ENCODE results near the gene TBX5.

TBX5 gene

DNA sequence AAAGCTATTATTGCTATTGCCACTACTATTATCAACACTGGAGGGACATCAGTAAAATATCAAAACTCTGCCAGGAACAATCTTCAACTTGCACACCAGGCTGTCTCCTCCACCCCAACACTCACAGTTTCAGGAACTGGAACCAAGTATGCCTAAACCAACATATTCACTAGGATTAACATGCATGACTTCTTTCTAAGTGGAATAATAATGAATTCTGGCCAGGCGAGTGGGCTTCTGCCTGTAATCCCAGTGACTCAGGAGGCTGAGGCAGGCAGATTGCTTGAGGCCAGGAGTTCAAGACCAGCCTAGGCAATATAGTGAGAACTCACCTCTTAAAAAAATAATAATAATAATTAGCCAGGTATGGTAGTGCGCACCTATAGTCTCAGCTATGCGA, 58.1 kb downstream of the TBX5 start:
- H3K27me3 Mint-ChIP-seq (ENCODE audit: low read depth, poor library complexity) = peaks cover 71% of the 10 kb centered on the region
- H3K4me3 Mint-ChIP-seq = no peak overlapping the region
- TF ChIP-seq, protein P1, sequence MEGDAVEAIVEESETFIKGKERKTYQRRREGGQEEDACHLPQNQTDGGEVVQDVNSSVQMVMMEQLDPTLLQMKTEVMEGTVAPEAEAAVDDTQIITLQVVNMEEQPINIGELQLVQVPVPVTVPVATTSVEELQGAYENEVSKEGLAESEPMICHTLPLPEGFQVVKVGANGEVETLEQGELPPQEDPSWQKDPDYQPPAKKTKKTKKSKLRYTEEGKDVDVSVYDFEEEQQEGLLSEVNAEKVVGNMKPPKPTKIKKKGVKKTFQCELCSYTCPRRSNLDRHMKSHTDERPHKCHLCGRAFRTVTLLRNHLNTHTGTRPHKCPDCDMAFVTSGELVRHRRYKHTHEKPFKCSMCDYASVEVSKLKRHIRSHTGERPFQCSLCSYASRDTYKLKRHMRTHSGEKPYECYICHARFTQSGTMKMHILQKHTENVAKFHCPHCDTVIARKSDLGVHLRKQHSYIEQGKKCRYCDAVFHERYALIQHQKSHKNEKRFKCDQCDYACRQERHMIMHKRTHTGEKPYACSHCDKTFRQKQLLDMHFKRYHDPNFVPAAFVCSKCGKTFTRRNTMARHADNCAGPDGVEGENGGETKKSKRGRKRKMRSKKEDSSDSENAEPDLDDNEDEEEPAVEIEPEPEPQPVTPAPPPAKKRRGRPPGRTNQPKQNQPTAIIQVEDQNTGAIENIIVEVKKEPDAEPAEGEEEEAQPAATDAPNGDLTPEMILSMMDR (IDR thresholded peaks at IDR 0.05) = no peak
- no peaks in the 10 kb centered on the region for H3K4me1 Mint-ChIP-seq
- no peak for DNase-seq
- H3K36me3 Mint-ChIP-seq (ENCODE audit: low read depth) = no peaks in the 10 kb centered on the region
- no peaks in the 10 kb centered on the region for H3K9me3 Mint-ChIP-seq
- no peak overlapping the region for H3K27ac Mint-ChIP-seq

DNA sequence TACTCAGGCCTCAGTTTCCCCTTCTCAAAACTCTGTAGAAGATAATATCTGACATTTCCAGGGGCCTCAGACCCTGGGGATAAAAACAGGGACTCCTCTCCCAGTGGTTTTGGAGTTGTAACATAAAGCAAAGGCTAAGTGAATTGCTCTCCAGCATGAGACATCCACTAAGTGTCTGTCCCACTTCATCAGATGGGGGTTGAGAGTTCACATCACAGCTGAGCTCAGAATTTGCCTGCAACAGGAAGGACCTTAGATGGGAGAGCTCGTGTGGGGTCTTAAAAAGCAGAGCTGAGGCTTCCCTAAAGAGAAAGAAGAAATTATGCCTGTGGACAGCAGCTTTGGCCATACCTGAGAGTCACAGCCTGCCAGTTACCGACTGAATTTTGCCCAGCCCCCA, 61.1 kb downstream of the TBX5 start:
- Mint-ChIP-seq H3K36me3 (ENCODE audit: low read depth) (no peaks in the 10 kb centered on the region), H3K27me3 (ENCODE audit: low read depth, poor library complexity) (peaks cover 82% of the 10 kb centered on the region), H3K4me3 (no peak overlapping the region)

DNA sequence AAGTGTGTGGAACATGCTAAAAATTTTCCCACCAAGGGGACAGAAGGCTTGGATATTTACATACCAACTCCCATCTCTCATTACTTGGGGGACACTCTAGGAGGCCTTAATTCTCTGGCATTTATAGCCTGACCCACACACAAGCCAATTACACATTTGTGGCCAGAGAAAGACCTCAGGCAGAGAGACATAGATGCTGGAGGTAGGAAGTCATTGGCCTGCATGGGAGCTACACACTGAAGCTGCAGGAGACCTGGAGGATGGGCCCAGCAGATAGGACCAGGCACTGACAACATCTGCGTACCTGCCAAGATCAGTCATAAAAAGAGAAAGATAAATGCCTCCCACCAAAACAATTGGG, 61.7 kb downstream of the TBX5 start:
- Mint-ChIP-seq H3K4me3 (no peak overlapping the region), H3K27ac (no peak overlapping the region), H3K4me1 (no peaks in the 10 kb centered on the region), H3K9me3 (peaks cover 5% of the 10 kb centered on the region), H3K27me3 (ENCODE audit: low read depth, poor library complexity) (peaks cover 82% of the 10 kb centered on the region), H3K36me3 (ENCODE audit: low read depth) (no peaks in the 10 kb centered on the region)
- DNase-seq = no peak
- TF ChIP-seq, protein P1 (IDR thresholded peaks at IDR 0.05) = no peak

More for the DNA sequence above, 61.1 kb downstream of the TBX5 start:
- TF ChIP-seq, protein P1 (IDR thresholded peaks at IDR 0.05) = no peak
- DNase-seq = no peak
- Mint-ChIP-seq H3K4me1 (no peaks in the 10 kb centered on the region), H3K9me3 (peaks cover 5% of the 10 kb centered on the region), H3K27ac (no peak overlapping the region)

DNA sequence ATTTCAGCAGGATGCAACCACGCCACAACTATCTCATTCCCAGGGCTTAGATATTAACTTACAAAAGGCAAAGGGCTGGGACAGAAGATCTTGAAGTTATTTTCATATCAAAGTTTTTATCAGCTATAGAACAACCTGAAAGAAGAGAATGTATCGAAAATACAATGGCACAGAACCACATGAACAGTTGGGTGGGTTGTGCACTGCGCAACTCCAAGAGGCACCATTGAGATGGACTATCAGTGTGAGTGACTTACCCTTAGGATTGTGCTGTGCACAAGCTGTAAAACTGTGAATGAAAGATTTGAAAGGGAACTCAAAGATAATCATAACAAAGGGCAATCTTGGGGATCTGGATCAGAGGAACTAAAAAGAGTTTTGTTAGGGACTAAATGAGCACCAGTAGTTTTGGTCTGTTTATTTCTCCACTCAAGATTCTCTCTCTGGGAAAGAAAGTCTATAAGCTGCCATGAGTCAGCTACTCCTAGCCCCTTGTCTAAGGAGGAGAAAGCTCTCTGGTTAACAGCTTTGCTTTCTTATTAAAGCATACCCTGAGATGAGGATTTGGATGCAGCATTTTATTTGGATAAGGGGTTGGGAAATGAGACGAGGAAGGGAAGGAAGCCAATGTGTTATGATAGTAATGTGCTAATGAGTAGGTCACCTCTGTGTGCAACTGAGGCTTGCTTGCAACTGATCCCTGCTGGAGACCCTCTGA, 62.2 kb downstream of the TBX5 start:
- Mint-ChIP-seq H3K27ac (no peak overlapping the region), H3K9me3 (peaks cover 5% of the 10 kb centered on the region), H3K36me3 (ENCODE audit: low read depth) (no peaks in the 10 kb centered on the region), H3K4me3 (no peak overlapping the region), H3K27me3 (ENCODE audit: low read depth, poor library complexity) (peaks cover 82% of the 10 kb centered on the region), H3K4me1 (no peaks in the 10 kb centered on the region)
- DNase-seq = no peak
- TF ChIP-seq, protein P1 (IDR thresholded peaks at IDR 0.05) = no peak

DNA sequence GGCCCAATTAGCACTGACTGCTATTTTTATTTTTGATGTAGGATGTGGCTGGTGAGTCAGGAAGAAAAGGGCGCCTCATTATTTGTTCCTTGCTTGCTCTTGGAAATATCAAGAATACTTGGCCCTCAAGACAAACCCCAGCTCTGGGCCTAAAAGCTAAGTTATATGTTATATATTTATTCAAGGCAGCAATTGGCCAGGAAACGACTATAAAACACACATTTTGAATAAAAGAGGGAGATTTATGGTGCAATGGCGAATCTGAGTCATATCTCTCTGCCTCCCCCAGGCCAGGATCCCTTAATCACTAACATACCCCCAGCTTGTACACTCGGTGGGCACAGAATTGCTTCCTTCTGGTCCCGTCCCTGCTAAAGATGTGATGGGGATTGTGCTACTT, 63.3 kb downstream of the TBX5 start:
- no peaks in the 10 kb centered on the region for H3K4me1 Mint-ChIP-seq
- DNase-seq = no peak
- no peaks in the 10 kb centered on the region for H3K36me3 Mint-ChIP-seq (ENCODE audit: low read depth)
- H3K27me3 Mint-ChIP-seq (ENCODE audit: low read depth, poor library complexity) = peaks cover 86% of the 10 kb centered on the region
- H3K9me3 Mint-ChIP-seq = peaks cover 12% of the 10 kb centered on the region
- no peak overlapping the region for H3K27ac Mint-ChIP-seq
- TF ChIP-seq, protein P1 (IDR thresholded peaks at IDR 0.05) = no peak
- H3K4me3 Mint-ChIP-seq = no peak overlapping the region

DNA sequence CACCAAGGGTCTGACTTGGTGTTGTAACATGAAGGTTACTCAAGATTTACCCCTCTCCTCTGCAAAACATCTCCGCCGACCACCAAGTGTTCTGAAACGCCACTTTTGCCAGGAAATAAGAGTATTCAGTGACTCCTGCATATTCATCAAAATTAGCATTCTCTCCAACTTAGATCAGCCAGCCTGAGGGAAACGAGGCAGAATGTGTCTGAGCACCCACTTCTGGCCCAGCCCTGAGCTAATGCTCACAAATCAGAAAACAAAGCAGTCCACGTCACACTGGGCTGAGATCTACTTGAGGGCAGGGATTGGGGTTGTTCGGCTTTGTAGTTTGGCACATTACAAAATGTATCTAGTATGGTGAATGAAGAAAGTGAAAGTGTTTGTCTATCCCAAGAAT, 64.3 kb downstream of the TBX5 start:
- Mint-ChIP-seq H3K27me3 (ENCODE audit: low read depth, poor library complexity) (peaks cover 84% of the 10 kb centered on the region), H3K4me3 (no peak overlapping the region), H3K36me3 (ENCODE audit: low read depth) (no peaks in the 10 kb centered on the region), H3K4me1 (peaks cover 1% of the 10 kb centered on the region), H3K9me3 (peaks cover 14% of the 10 kb centered on the region), H3K27ac (no peak overlapping the region)
- DNase-seq = no peak
- TF ChIP-seq, protein P1 (IDR thresholded peaks at IDR 0.05) = no peak
